HEK293T (cell line): ENCODE data around the gene ARMC2.

Experiments used
- ELF4 ChIP-seq: fragments of 450-650 bp; IDR thresholded peaks from 2 replicates; pipeline ENCODE4 v1.6.1; 2017; ENCODE audit warnings: antibody characterized with exemption
- FOXM1 ChIP-seq: fragments of 450-650 bp; IDR thresholded peaks from 2 replicates; pipeline ENCODE4 v1.6.1; 2017; ENCODE audit warnings: mild to moderate bottlenecking, borderline replicate concordance
- HDGF ChIP-seq: fragments of 450-650 bp; IDR thresholded peaks from 2 replicates; pipeline ENCODE4 v1.6.1; 2017; ENCODE audit warnings: antibody characterized with exemption, borderline replicate concordance
- SP1 ChIP-seq: fragments of 450-650 bp; IDR thresholded peaks from 2 replicates; pipeline ENCODE4 v1.6.1; 2017
- SUZ12 ChIP-seq: fragments of 450-650 bp; IDR thresholded peaks from 2 replicates; pipeline ENCODE4 v1.6.1; 2016; ENCODE audit warnings: mild to moderate bottlenecking
- ZNF384 ChIP-seq: fragments of 450-650 bp; IDR thresholded peaks from 2 replicates; pipeline ENCODE4 v1.6.1; 2016
- TF ChIP-seq, protein P1 (sequence below): fragments of 450-650 bp; IDR thresholded peaks from 2 replicates; pipeline ENCODE4 v1.6.1; 2016

DNA sequence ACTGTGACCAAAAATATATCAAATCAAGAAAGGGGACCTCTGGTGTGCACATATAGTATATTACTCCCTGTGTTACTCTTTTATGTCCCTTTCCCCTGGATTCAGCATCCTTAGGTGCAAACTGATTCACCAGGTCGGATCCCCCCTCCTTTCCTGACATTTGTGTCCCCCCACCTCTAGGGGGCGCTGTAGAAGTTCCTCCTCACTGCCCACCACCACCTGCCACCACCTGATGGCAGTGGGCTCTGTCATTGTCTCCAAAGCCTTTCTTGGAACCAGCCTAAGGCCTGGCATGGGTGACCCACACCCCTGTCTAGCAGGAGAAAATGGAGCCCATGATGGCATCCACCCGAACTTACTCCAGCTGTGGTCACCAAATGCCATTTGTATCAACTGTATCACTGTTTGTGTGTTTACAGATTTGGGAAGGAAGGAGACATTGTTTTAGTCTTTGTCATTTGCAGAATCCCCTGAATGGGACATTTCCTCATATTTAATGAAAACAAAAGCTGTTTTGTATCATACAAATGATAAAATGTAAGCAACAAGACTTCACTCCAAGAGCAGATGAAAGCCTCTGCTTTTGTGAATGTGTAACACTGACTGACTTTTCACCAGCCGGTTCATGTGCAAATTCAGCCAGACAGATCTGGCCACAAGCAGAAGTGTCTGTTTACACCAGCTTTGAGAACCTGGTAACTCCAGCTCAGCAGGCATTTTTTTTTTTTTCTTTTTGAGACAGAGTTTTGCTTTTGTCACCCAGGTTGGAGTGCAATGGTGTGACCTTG, 66.2 kb downstream of the ARMC2 start:
- TF ChIP-seq ZNF384 (no peak), ELF4 (no peak), FOXM1 (no peak), SUZ12 (no peak), HDGF (no peak), SP1 (no peak)
- TF ChIP-seq, protein P1, sequence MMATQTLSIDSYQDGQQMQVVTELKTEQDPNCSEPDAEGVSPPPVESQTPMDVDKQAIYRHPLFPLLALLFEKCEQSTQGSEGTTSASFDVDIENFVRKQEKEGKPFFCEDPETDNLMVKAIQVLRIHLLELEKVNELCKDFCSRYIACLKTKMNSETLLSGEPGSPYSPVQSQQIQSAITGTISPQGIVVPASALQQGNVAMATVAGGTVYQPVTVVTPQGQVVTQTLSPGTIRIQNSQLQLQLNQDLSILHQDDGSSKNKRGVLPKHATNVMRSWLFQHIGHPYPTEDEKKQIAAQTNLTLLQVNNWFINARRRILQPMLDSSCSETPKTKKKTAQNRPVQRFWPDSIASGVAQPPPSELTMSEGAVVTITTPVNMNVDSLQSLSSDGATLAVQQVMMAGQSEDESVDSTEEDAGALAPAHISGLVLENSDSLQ: no peak
